ENCODE measurements around the gene TYSND1. TPM values are rescaled to one million over a fixed set of nuclear protein-coding genes. Genes with fewer than 3 reads are reported as not detected.

Gene TYSND1
- total RNA-seq, 1 experiment from 2014 or later: 16.5 TPM

GRCh38 chr10:70169649-70170364, 23.3 kb upstream of the TYSND1 start:
- POLR2A ChIA-PET: interaction anchor here (0.6 to 5.9 kb wide), 24 partner anchors 9 to 1213 kb away, joined by 3 to 153 read pairs (median 5); partner anchors contain the start of genes DDX21, EIF4EBP2 and TYSND1

GRCh38 chr10:70169011-70169410, 22.5 kb upstream of the TYSND1 start:
- H3K4me1 Mint-ChIP-seq (ENCODE audit: insufficient read depth, unreplicated experiment): peaks cover 28% of the 10 kb centered on the region
- POLR2A ChIA-PET: interaction anchor here (1.2 to 5.9 kb wide), 9 partner anchors 8 to 195 kb away, joined by 4 to 153 read pairs (median 21); partner anchors contain the start of gene TYSND1
- no TSS peak for BruUV-seq (replicated peaks)
- intact Hi-C loops (cut with micrococcal nuclease): no loop called here
- TF ChIP-seq CTCF (IDR thresholded peaks at IDR 0.05; ENCODE audit: unreplicated experiment): no peak
- H3K27ac Mint-ChIP-seq (ENCODE audit: low read depth, unreplicated experiment): peak overlapping the region; percentile 98
- peak overlapping the region; percentile 90 for H3K4me3 Mint-ChIP-seq (ENCODE audit: unreplicated experiment)
- no peaks in the 10 kb centered on the region for H3K27me3 Mint-ChIP-seq (ENCODE audit: insufficient read depth, unreplicated experiment)
- H3K36me3 Mint-ChIP-seq (ENCODE audit: insufficient read depth, unreplicated experiment): peaks cover 42% of the 10 kb centered on the region
- CTCF ChIA-PET: interaction anchor here (1.3 to 1.8 kb wide), 3 partner anchors 19 to 219 kb away, joined by 3 to 10 read pairs (median 4); partner anchors contain the start of gene TYSND1
- H3K9me3 Mint-ChIP-seq (ENCODE audit: unreplicated experiment): no peaks in the 10 kb centered on the region
- no peak for DNase-seq (ENCODE audit: unreplicated experiment)

More at GRCh38 chr10:70169649-70170364, 23.3 kb upstream of the TYSND1 start:
- intact Hi-C loops (cut with micrococcal nuclease): no loop called here
- Mint-ChIP-seq H3K4me1 (ENCODE audit: insufficient read depth, unreplicated experiment) (peaks cover 30% of the 10 kb centered on the region), H3K36me3 (ENCODE audit: insufficient read depth, unreplicated experiment) (peaks cover 35% of the 10 kb centered on the region), H3K27ac (ENCODE audit: low read depth, unreplicated experiment) (peak overlapping the region; percentile 98), H3K9me3 (ENCODE audit: unreplicated experiment) (no peaks in the 10 kb centered on the region), H3K27me3 (ENCODE audit: insufficient read depth, unreplicated experiment) (no peaks in the 10 kb centered on the region), H3K4me3 (ENCODE audit: unreplicated experiment) (peak overlapping the region; percentile 90)
- TF ChIP-seq CTCF (IDR thresholded peaks at IDR 0.05; ENCODE audit: unreplicated experiment): no peak
- DNase-seq (ENCODE audit: unreplicated experiment): no peak
- CTCF ChIA-PET: interaction anchor here (0.7 to 1.8 kb wide), 5 partner anchors 20 to 1329 kb away, joined by 3 to 10 read pairs (median 4); partner anchors contain the start of gene TYSND1
- no TSS peak for BruUV-seq (replicated peaks)

GRCh38 chr10:70167246-70167645, 20.7 kb upstream of the TYSND1 start:
- intact Hi-C loops (cut with micrococcal nuclease): no loop called here
- Mint-ChIP-seq H3K27ac (ENCODE audit: low read depth, unreplicated experiment) (no peak overlapping the region), H3K9me3 (ENCODE audit: unreplicated experiment) (no peaks in the 10 kb centered on the region), H3K4me1 (ENCODE audit: insufficient read depth, unreplicated experiment) (peaks cover 34% of the 10 kb centered on the region), H3K27me3 (ENCODE audit: insufficient read depth, unreplicated experiment) (no peaks in the 10 kb centered on the region), H3K36me3 (ENCODE audit: insufficient read depth, unreplicated experiment) (peaks cover 42% of the 10 kb centered on the region), H3K4me3 (ENCODE audit: unreplicated experiment) (peak overlapping the region; percentile 28)
- POLR2A ChIA-PET: interaction anchor here (0.9 to 5.9 kb wide), 8 partner anchors 10 to 238 kb away, joined by 3 to 153 read pairs (median 4); partner anchors contain the start of gene TYSND1
- CTCF ChIA-PET: interaction anchor here (0.6 to 1.9 kb wide), 5 partner anchors 20 to 1185 kb away, joined by 3 to 14 read pairs (median 5); partner anchors contain the start of gene TYSND1
- no peak for TF ChIP-seq CTCF (IDR thresholded peaks at IDR 0.05; ENCODE audit: unreplicated experiment)
- no TSS peak for BruUV-seq (replicated peaks)
- DNase-seq (ENCODE audit: unreplicated experiment): no peak

GRCh38 chr10:70166394-70166793, 19.9 kb upstream of the TYSND1 start:
- Mint-ChIP-seq H3K9me3 (ENCODE audit: unreplicated experiment) (no peaks in the 10 kb centered on the region), H3K36me3 (ENCODE audit: insufficient read depth, unreplicated experiment) (peaks cover 49% of the 10 kb centered on the region), H3K4me3 (ENCODE audit: unreplicated experiment) (no peak overlapping the region), H3K27ac (ENCODE audit: low read depth, unreplicated experiment) (no peak overlapping the region), H3K4me1 (ENCODE audit: insufficient read depth, unreplicated experiment) (peaks cover 43% of the 10 kb centered on the region), H3K27me3 (ENCODE audit: insufficient read depth, unreplicated experiment) (no peaks in the 10 kb centered on the region)
- DNase-seq (ENCODE audit: unreplicated experiment): no peak
- no TSS peak for BruUV-seq (replicated peaks)
- intact Hi-C loops (cut with micrococcal nuclease): no loop called here
- ChIA-PET CTCF (no interaction called here), POLR2A (interaction anchor here (0.9 to 5.9 kb wide), 3 partner anchors 9 to 26 kb away, joined by 4 to 153 read pairs (median 16); partner anchors contain the start of gene TYSND1)
- TF ChIP-seq CTCF (IDR thresholded peaks at IDR 0.05; ENCODE audit: unreplicated experiment): no peak
